Activated CD4-positive, alpha-beta T cell treated with anti-CD3 and anti-CD28 coated beads, Interleukin-10, Interleukin-2, amounts not matched to agents 100 ng/mL and 50 ng/mL, durations not matched to agents 16 hours and 8 hours (primary cell): Measurements from ENCODE around the gene ELL2.
"Not testable (repeated sequence)": the region's sequence is repeated elsewhere in the genome, so short reads cannot be mapped to it uniquely, and the experiment has no call there.

Experiments used
- DNase-seq: peaks from one replicate; pipeline ENCODE4 v3.0.0-alpha.2; 2020

ELL2 gene

GRCh38 chr5:95853490-95853889, 108.2 kb downstream of the ELL2 start:
- no peak for DNase-seq

GRCh38 chr5:95852567-95852966, 109.1 kb downstream of the ELL2 start:
- DNase-seq: no peak

- DNase-seq: not testable (repeated sequence)
Observed at GRCh38 chr5:95851141-95851540, 110.5 kb downstream of the ELL2 start.

GRCh38 chr5:95850391-95850894, 111.2 kb downstream of the ELL2 start:
- peak; percentile 49 for DNase-seq

GRCh38 chr5:95848701-95849100, 113.0 kb downstream of the ELL2 start:
- DNase-seq: no peak

- DNase-seq: no peak
Observed at GRCh38 chr5:95847261-95847592, 114.4 kb downstream of the ELL2 start.

GRCh38 chr5:95846554-95847260, 114.9 kb downstream of the ELL2 start:
- peak; percentile 81 for DNase-seq

- DNase-seq: no peak
Observed at GRCh38 chr5:95845391-95845790, 116.3 kb downstream of the ELL2 start.

GRCh38 chr5:95843733-95844223, 117.9 kb downstream of the ELL2 start:
- no peak for DNase-seq

GRCh38 chr5:95842854-95843544, 118.7 kb downstream of the ELL2 start:
- DNase-seq: peak; percentile 93

- no peak for DNase-seq
Observed at GRCh38 chr5:95841914-95842812, 119.5 kb downstream of the ELL2 start.

GRCh38 chr5:95840956-95841705, 120.5 kb downstream of the ELL2 start:
- DNase-seq: no peak

- DNase-seq: no peak
Observed at GRCh38 chr5:95839658-95840057, 122.0 kb downstream of the ELL2 start.

- no peak for DNase-seq
Observed at GRCh38 chr5:95838556-95838955, 123.1 kb downstream of the ELL2 start.

GRCh38 chr5:95838001-95838520, 123.6 kb downstream of the ELL2 start:
- DNase-seq: no peak

- no peak for DNase-seq
Observed at GRCh38 chr5:95837492-95837891, 124.2 kb downstream of the ELL2 start.

- DNase-seq: not testable (repeated sequence)
Observed at GRCh38 chr5:95836971-95837370, 124.7 kb downstream of the ELL2 start.

- peak; percentile 50 for DNase-seq
Observed at GRCh38 chr5:95836544-95836943, 125.1 kb downstream of the ELL2 start.

GRCh38 chr5:95835682-95836385, 125.8 kb downstream of the ELL2 start:
- peak; percentile 52 for DNase-seq
